Measurements from ENCODE around the gene EML6.

GRCh38 chr2:54855434-54855833 is 132.0 kb downstream of the EML6 start:
- TF ChIP-seq CTCF (IDR thresholded peaks at IDR 0.05; ENCODE audit: low read depth, low read length) (no peak), POLR2A (IDR thresholded peaks at IDR 0.05; ENCODE audit: extremely low read depth, insufficient read length) (no peak)
- TF ChIP-seq, protein P1, sequence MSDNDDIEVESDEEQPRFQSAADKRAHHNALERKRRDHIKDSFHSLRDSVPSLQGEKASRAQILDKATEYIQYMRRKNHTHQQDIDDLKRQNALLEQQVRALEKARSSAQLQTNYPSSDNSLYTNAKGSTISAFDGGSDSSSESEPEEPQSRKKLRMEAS (IDR thresholded peaks at IDR 0.05; ENCODE audit: low read depth, low read length): no peak
